ENCODE results near the gene LARP6.

DNA sequence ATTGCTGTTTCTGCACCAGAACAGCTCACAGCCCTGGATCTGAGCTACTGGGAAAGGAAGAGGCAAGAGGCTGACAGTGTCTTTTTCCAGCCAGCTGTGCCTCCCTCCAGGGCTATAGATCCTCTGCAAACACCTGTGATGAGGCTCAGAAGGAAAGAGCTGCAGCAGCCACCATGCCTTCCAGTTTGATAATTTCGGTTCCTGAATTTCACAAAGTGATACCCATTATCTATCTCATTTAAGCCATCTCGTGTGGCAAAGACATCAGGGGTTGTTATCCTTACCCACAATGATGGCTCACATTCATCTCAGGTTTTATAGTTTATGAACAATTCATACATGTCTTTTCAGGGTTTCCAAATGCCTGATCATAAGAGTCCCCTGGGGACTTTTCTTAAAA lies 1.8 kb upstream of the LARP6 start:
- TF ChIP-seq, protein P1, sequence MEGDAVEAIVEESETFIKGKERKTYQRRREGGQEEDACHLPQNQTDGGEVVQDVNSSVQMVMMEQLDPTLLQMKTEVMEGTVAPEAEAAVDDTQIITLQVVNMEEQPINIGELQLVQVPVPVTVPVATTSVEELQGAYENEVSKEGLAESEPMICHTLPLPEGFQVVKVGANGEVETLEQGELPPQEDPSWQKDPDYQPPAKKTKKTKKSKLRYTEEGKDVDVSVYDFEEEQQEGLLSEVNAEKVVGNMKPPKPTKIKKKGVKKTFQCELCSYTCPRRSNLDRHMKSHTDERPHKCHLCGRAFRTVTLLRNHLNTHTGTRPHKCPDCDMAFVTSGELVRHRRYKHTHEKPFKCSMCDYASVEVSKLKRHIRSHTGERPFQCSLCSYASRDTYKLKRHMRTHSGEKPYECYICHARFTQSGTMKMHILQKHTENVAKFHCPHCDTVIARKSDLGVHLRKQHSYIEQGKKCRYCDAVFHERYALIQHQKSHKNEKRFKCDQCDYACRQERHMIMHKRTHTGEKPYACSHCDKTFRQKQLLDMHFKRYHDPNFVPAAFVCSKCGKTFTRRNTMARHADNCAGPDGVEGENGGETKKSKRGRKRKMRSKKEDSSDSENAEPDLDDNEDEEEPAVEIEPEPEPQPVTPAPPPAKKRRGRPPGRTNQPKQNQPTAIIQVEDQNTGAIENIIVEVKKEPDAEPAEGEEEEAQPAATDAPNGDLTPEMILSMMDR (IDR thresholded peaks at IDR 0.05): no peak
- no peak for TF ChIP-seq POLR2A (IDR thresholded peaks at IDR 0.05)
